Esophagus muscularis mucosa (tissue), 3 donors: Measurements from ENCODE around the gene PPP6C.

Experiments used
- CTCF ChIP-seq, 3 experiments: fragments of 200-600 bp in 2 of 3; fragments of 450-650 bp in 1 of 3; sonication (generic) in 2 of 3; IDR thresholded peaks; one replicate each; pipeline ENCODE4 v1.5.1; 2017 to 2019; ENCODE audit warnings: antibody characterized with exemption in 3 of 3, mild to moderate bottlenecking in 2 of 3, moderate library complexity in 1 of 3
- POLR2A ChIP-seq: fragments of 450-650 bp; IDR thresholded peaks from one replicate; pipeline ENCODE4 v1.6.1; 2017; ENCODE audit warnings: antibody characterized with exemption, moderate library complexity, mild to moderate bottlenecking, low read depth
- POLR2AphosphoS5 ChIP-seq, 2 donors: sonication (generic); formaldehyde crosslinking; IDR thresholded peaks; one replicate each; pipeline ENCODE4 v1.6.1; 2017; ENCODE audit warnings: antibody characterized with exemption in 2 of 2

GRCh38 chr9:125176636-125177035 is 13.0 kb downstream of the PPP6C start:
- TF ChIP-seq POLR2A = no peak
- no peak for TF ChIP-seq CTCF (IDR thresholded peaks at IDR 0.05)
- no peak for TF ChIP-seq POLR2AphosphoS5 (IDR thresholded peaks at IDR 0.05)
